ENCODE measurements around the gene CASZ1.

- TF ChIP-seq CTCF (conservative IDR thresholded peaks at IDR 0.05 in 1 of 2, IDR thresholded peaks at IDR 0.05 in 1 of 2; ENCODE audit: low read depth in 1 of 2, low read length in 2 of 2) (no peak), EZH2 (IDR thresholded peaks at IDR 0.05; ENCODE audit: low read length, missing control alignments) (no peak)
Observed at GRCh38 chr1:10674222-10674621, 122.2 kb downstream of the CASZ1 start.
